HepG2 (cell line): ENCODE results near the gene RALB. TPM values are rescaled to one million over a fixed set of nuclear protein-coding genes. Genes with fewer than 3 reads are reported as not detected.
A peak's percentile ranks its signal among the peaks of the same experiment; 100 is the strongest.

ENCODE experiments used
- ATAC-seq: fragments of 200-7000 bp; cut with Tn5 transposase; 3 replicates; pipeline ENCODE4 v1.9.1; 2020; ENCODE audit warnings: mild to moderate bottlenecking, moderate library complexity
- BruUV-seq: library from RNA; stranded (reverse); fragments of 400-500 nt; replicated peaks from 2 replicates; lab custom pipeline; 2021; lab: Mats Ljungman, UMichigan
- CTCF ChIA-PET: fragments of 300-600 bp; formaldehyde crosslinking; extraction: SDS; loops from one replicate; lab custom pipeline; 2021; ENCODE audit warnings: low total read pairs, inconsistent platforms, low intra/inter-chr PET ratio; lab: Yijun Ruan, JAX
- POLR2A ChIA-PET: fragments of 350-600 bp; sonication (Branson Sonifier 250); formaldehyde crosslinking; loops from one replicate; lab custom pipeline; 2020; ENCODE audit warnings: antibody characterized with exemption, inconsistent platforms; lab: Yijun Ruan, JAX
- DNase-seq: peaks from one replicate; pipeline ENCODE4 v3.0.0-alpha.2; 2015; ENCODE audit warnings: low spot score
- FAIRE-seq: peaks from 3 replicates; lab custom pipeline; 2011; peaks lifted over from hg19 to GRCh38; lab: Jason Lieb, UNC
- H2AFZ ChIP-seq: one replicate; pipeline ENCODE4 v1.6.1; 2011; ENCODE audit warnings: low read length, inconsistent platforms
- H3K27ac ChIP-seq: fragments of 300-600 bp; 3 replicates; pipeline ENCODE4 v1.8.0; 2011; ENCODE audit warnings: mixed run types, mild to moderate bottlenecking, mixed read lengths, low read length, inconsistent platforms; ENCODE audit not compliant: insufficient read depth; ENCODE audit errors: extremely low read length
- H3K27me3 ChIP-seq, 2 experiments: fragments of 200-600 bp in 1 of 2; 2 replicates in 1 of 2; 3 replicates in 1 of 2; pipeline versions ENCODE4 v1.6.0 to v1.8.0; 2011; ENCODE audit warnings: low read length in 2 of 2, mild to moderate bottlenecking in 2 of 2, moderate library complexity in 2 of 2, inconsistent platforms in 1 of 2; ENCODE audit not compliant: insufficient read depth in 2 of 2, control insufficient read depth in 1 of 2
- H3K36me3 ChIP-seq, 2 experiments: fragments of 200-600 bp in 1 of 2; replicated peaks in 1 of 2; 2 replicates in 1 of 2; 3 replicates in 1 of 2; pipeline versions ENCODE4 v1.5.1 to v1.8.0; 2011; ENCODE audit warnings: low read length in 2 of 2, inconsistent platforms in 1 of 2; ENCODE audit not compliant: insufficient read depth in 2 of 2, control insufficient read depth in 1 of 2
- H3K4me1 ChIP-seq: 2 replicates; pipeline ENCODE4 v1.5.1; 2012; ENCODE audit warnings: low read length, inconsistent platforms; ENCODE audit not compliant: insufficient read depth
- H3K4me2 ChIP-seq: 2 replicates; pipeline ENCODE4 v1.6.0; 2011; ENCODE audit warnings: low read depth, low read length, inconsistent platforms
- H3K4me3 ChIP-seq, 3 experiments: fragments of 200-600 bp in 1 of 3; sonication (generic), shearing (Covaris generic) in 1 of 3; replicated peaks in 1 of 3; 2 replicates each; pipeline ENCODE4 v1.5.1; 2011 to 2016; ENCODE audit warnings: low read length in 3 of 3, inconsistent platforms in 2 of 3, low read depth in 2 of 3, mild to moderate bottlenecking in 2 of 3, control low read depth in 1 of 3, mixed read lengths in 1 of 3; ENCODE audit not compliant: insufficient read depth in 1 of 3
- H3K79me2 ChIP-seq: one replicate; pipeline ENCODE4 v1.6.1; 2011; ENCODE audit warnings: low read length, inconsistent platforms; ENCODE audit not compliant: insufficient read depth
- H3K9ac ChIP-seq: 2 replicates; pipeline ENCODE4 v1.6.0; 2011; ENCODE audit warnings: mild to moderate bottlenecking, low read depth, low read length, inconsistent platforms; ENCODE audit not compliant: insufficient read depth
- H3K9me3 ChIP-seq: 2 replicates; pipeline ENCODE4 v1.5.1; 2012; ENCODE audit warnings: mild to moderate bottlenecking, low read length
- H4K20me1 ChIP-seq: 2 replicates; pipeline ENCODE4 v1.6.0; 2011; ENCODE audit warnings: inconsistent platforms, mild to moderate bottlenecking, low read length, moderate library complexity; ENCODE audit not compliant: insufficient read depth
- CBX1 ChIP-seq: IDR thresholded peaks from one replicate; pipeline ENCODE4 v1.6.1; 2016; ENCODE audit warnings: antibody characterized with exemption, low read depth
- CHCHD3 ChIP-seq: sonication (generic); formaldehyde crosslinking; IDR thresholded peaks from 2 replicates; pipeline ENCODE4 v1.8.0; 2022; ENCODE audit warnings: mild to moderate bottlenecking, missing genetic modification reagents, moderate library complexity
- FLYWCH1 ChIP-seq: sonication (generic); formaldehyde crosslinking; IDR thresholded peaks from 2 replicates; pipeline ENCODE4 v1.8.1; 2023; ENCODE audit warnings: mild to moderate bottlenecking, missing genetic modification reagents
- MYC ChIP-seq: sonication (generic); formaldehyde crosslinking; IDR thresholded peaks from 2 replicates; pipeline ENCODE4 v1.9.0; 2021; ENCODE audit warnings: missing genetic modification reagents, borderline replicate concordance
- NPAS2 ChIP-seq: sonication (generic); formaldehyde crosslinking; IDR thresholded peaks from 2 replicates; pipeline ENCODE4 v1.8.0; 2022; ENCODE audit warnings: mild to moderate bottlenecking, missing genetic modification reagents, borderline replicate concordance
- PHF21A ChIP-seq: sonication (generic); formaldehyde crosslinking; IDR thresholded peaks from 2 replicates; pipeline ENCODE4 v1.5.0; 2020; ENCODE audit warnings: mild to moderate bottlenecking, missing genetic modification reagents
- SCMH1 ChIP-seq: sonication (generic); formaldehyde crosslinking; IDR thresholded peaks from 2 replicates; pipeline ENCODE4 v1.9.0; 2021; ENCODE audit warnings: missing genetic modification reagents, mild to moderate bottlenecking, borderline replicate concordance
- STAG1 ChIP-seq: sonication (generic); formaldehyde crosslinking; IDR thresholded peaks from 2 replicates; pipeline ENCODE4 v1.4.0; 2020; ENCODE audit warnings: missing genetic modification reagents
- XRCC5 ChIP-seq: fragments of 200-400 bp; formaldehyde crosslinking; optimal IDR thresholded peaks from 2 replicates; pipeline ENCODE3; 2017; ENCODE audit warnings: mild to moderate bottlenecking, low read length
- ZBTB20 ChIP-seq: sonication (generic); formaldehyde crosslinking; IDR thresholded peaks from 2 replicates; pipeline ENCODE4 v1.8.1; 2023; ENCODE audit warnings: missing genetic modification reagents, low read depth, mild to moderate bottlenecking, borderline replicate concordance
- ZMYM4 ChIP-seq: sonication (generic); formaldehyde crosslinking; IDR thresholded peaks from 2 replicates; pipeline ENCODE4 v1.8.1; 2023; ENCODE audit warnings: mild to moderate bottlenecking, missing genetic modification reagents
- ZNF296 ChIP-seq: sonication (generic); formaldehyde crosslinking; conservative IDR thresholded peaks from 2 replicates; pipeline ENCODE4 v1.5.0; 2020; ENCODE audit warnings: mild to moderate bottlenecking, missing genetic modification reagents
- ZNF614 ChIP-seq: IDR thresholded peaks from 2 replicates; pipeline ENCODE4 v1.6.1; 2018; ENCODE audit warnings: missing biosample characterization, missing genetic modification reagents, inconsistent platforms, borderline replicate concordance
- ZNF83 ChIP-seq: sonication (generic); formaldehyde crosslinking; IDR thresholded peaks from 2 replicates; pipeline ENCODE4 v1.4.0; 2020; ENCODE audit warnings: missing genetic modification reagents, mild to moderate bottlenecking, borderline replicate concordance
- WGBS: methylation state at CpG from one replicate; pipeline ENCODE4 v1.1.6; 2017; ENCODE audit warnings: low lambda C conversion rate; 5-methylcytosine and 5-hydroxymethylcytosine counted together
- in situ Hi-C: cut with HindIII; loops from 2 replicates; pipeline ENCODE4 v1.10.0; 2017; ENCODE audit warnings: low pct_unique_long_range_greater_than_20kb; ENCODE audit not compliant: extremely low pct_ligation_motif_present
- intact Hi-C: fragments of 100-400 bp; cut with micrococcal nuclease; formaldehyde crosslinking; loops from one replicate; pipeline ENCODE4 v1.10.0; 2022; ENCODE audit not compliant: unreplicated experiment
- polyA plus RNA-seq, 8 experiments: library from polyadenylated mRNA; depleted of rRNA in 3 of 8; stranded (reverse) in 7 of 8; unstranded in 1 of 8; fragments of >200 nt; fragmentation: Illumina TruSeq in 4 of 8; extraction: Trizol in 4 of 8; gene quantifications; 2 replicates each; pipeline versions ENCODE4 v1.2.1 to v1.2.3, GENCODE V29; 2011 to 2016; ENCODE audit warnings: low read depth in 4 of 8, missing spikeins in 1 of 8, mixed read lengths in 1 of 8; ENCODE audit not compliant: insufficient read depth in 1 of 8
- total RNA-seq, 5 experiments: library from RNA; depleted of rRNA; stranded (reverse); fragments of >200 nt; fragmentation: Illumina TruSeq; extraction: Trizol; gene quantifications; 2 replicates each; pipeline ENCODE4 v1.2.3, GENCODE V29; 2016; ENCODE audit warnings: low read depth in 1 of 5
- TF ChIP-seq, protein P1 (sequence below): sonication (generic); formaldehyde crosslinking; IDR thresholded peaks from 2 replicates; pipeline ENCODE4; 2020; ENCODE audit warnings: missing genetic modification reagents, mild to moderate bottlenecking, borderline replicate concordance

RALB gene
- total and polyA plus RNA-seq, 2 of the 13 experiments (the other 11 are each of a cell fraction or from before 2014, with no cell fraction given): 37.8 to 43.2 TPM

DNA sequence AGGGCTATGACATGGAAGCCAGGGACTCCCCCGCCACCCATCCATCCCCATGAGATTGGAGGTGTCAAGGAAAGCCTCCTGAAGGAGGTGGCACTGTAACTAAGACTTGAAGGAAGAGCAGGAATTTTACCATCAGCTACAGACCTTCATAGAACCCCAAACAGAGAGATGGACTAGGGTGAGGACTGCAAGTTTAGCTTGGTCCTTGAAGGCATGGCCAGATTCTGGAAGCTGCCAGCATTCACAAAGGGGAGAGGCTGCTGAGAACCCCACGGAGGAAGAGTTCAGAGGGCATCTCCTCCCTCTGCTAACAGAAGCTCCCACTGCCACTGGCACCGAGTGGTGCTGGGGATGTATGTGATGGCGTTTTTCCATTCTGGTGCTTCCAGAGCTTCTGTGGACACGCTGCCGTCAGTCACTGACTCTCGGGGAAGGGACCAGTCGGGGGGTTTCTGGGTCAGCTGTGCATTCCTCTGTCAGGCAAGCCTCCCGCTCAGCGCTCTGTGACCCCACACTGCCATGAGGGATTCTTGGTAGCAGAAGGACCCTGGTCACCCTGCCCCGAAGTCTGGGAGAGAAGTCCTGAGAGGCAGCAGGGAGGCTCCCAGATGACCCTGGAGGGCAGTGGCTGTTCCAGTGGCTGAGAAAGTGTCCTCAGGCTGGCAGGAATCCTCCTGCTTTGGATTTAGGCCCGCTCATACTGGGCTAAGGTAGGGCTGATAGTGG lies 47.5 kb upstream of the RALB start:
- no peaks in the 10 kb centered on the region for H3K9me3 ChIP-seq
- CTCF ChIA-PET: no interaction called here
- 36% methylated on average over 9 of the region's 12 CpGs for WGBS
- DNase-seq: no peak
- FAIRE-seq: no peak
- TF ChIP-seq NPAS2 (CRISPR knock-in tag) (no peak), ZNF296 (CRISPR knock-in tag) (no peak), ZNF83 (CRISPR knock-in tag) (no peak), FLYWCH1 (CRISPR knock-in tag) (no peak), CHCHD3 (CRISPR knock-in tag) (no peak), PHF21A (CRISPR knock-in tag) (no peak)
- H3K4me3 ChIP-seq: no peak overlapping the region
- in situ Hi-C loops: loop anchor here (10.0 kb wide), 1 partner anchor 110 kb away; no protein-coding TSS in a partner anchor
- H3K27ac ChIP-seq: no peak overlapping the region
- H3K27me3 ChIP-seq: peaks cover 2 to 26% of the 10 kb centered on the region in 2 experiments; a peak in 3 of 5 replicates
- peaks cover 25% of the 10 kb centered on the region for H3K4me1 ChIP-seq
- BruUV-seq: no TSS peak
- no peaks in the 10 kb centered on the region for H3K36me3 ChIP-seq
- H3K79me2 ChIP-seq: no peaks in the 10 kb centered on the region
- no peak overlapping the region for H3K4me2 ChIP-seq
- no peaks in the 10 kb centered on the region for H4K20me1 ChIP-seq
- intact Hi-C loops: no loop called here
- H2AFZ ChIP-seq: no peak overlapping the region
- POLR2A ChIA-PET: no interaction called here
- ATAC-seq: no peak
- H3K9ac ChIP-seq: no peak overlapping the region

DNA sequence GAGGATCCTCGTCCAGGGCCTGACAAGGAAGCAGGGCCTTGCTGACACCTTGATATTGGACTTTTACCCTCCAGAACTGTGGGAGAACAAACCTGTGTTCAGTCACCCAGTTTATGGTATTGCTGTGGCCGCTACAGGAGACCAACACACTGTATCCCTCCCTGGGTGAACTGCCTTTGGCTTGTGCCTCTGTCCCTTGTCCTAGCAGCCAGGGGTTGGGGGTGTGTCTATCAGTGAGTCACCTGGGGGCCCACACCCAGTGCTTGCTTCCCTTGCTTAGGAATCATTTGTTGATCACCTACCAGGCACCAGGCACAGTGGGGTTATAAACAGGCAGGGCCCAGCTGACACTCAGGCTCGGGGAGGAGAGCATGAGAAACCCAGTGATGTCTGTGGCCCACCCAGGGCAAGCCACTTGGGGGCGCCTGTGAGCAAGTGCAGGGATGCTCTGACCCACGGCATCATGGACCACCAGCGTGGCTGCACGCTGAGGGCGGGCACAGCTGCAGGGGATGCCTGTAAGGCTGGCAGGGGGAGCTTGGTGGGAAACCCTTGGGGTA lies 46.5 kb upstream of the RALB start:
- H3K4me2 ChIP-seq: no peak overlapping the region
- WGBS: 18% methylated on average over 8 of the region's 8 CpGs
- peak; percentile 40 for ATAC-seq
- TF ChIP-seq XRCC5 (peak; percentile 24), ZBTB20 (CRISPR knock-in tag) (no peak), ZMYM4 (CRISPR knock-in tag) (no peak), SCMH1 (no peak), MYC (CRISPR knock-in tag) (peak; percentile 19; the same call in 1 of the 2 replicates), ZNF614 (CRISPR knock-in tag) (no peak), CBX1 (no peak), STAG1 (peak; percentile 68)
- TF ChIP-seq, protein P1, sequence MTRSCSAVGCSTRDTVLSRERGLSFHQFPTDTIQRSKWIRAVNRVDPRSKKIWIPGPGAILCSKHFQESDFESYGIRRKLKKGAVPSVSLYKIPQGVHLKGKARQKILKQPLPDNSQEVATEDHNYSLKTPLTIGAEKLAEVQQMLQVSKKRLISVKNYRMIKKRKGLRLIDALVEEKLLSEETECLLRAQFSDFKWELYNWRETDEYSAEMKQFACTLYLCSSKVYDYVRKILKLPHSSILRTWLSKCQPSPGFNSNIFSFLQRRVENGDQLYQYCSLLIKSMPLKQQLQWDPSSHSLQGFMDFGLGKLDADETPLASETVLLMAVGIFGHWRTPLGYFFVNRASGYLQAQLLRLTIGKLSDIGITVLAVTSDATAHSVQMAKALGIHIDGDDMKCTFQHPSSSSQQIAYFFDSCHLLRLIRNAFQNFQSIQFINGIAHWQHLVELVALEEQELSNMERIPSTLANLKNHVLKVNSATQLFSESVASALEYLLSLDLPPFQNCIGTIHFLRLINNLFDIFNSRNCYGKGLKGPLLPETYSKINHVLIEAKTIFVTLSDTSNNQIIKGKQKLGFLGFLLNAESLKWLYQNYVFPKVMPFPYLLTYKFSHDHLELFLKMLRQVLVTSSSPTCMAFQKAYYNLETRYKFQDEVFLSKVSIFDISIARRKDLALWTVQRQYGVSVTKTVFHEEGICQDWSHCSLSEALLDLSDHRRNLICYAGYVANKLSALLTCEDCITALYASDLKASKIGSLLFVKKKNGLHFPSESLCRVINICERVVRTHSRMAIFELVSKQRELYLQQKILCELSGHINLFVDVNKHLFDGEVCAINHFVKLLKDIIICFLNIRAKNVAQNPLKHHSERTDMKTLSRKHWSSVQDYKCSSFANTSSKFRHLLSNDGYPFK: 0 out of 2 replicates have a peak, but pooled peaks have one; percentile 16

More for the DNA sequence above, 46.5 kb upstream of the RALB start:
- ChIA-PET POLR2A (no interaction called here), CTCF (interaction anchor here (0.7 to 1.1 kb wide), 2 partner anchors 106 to 475 kb away, joined by 3 read pairs; no protein-coding TSS in a partner anchor)
- Histone ChIP-seq H3K36me3 (no peaks in the 10 kb centered on the region), H3K27ac (no peak overlapping the region), H3K9ac (no peak overlapping the region), H2AFZ (no peak overlapping the region), H3K4me1 (peaks cover 25% of the 10 kb centered on the region), H3K79me2 (no peaks in the 10 kb centered on the region), H3K9me3 (no peaks in the 10 kb centered on the region), H4K20me1 (no peaks in the 10 kb centered on the region), H3K27me3 (peaks cover 2 to 26% of the 10 kb centered on the region in 2 experiments; a peak in 3 of 5 replicates), H3K4me3 (no peak overlapping the region)
- in situ Hi-C loops (loop anchor here (10.0 kb wide), 1 partner anchor 109 kb away; no protein-coding TSS in a partner anchor), intact Hi-C loops (loop anchor here (1.0 to 2.0 kb wide), 2 partner anchors 15 to 107 kb away; no protein-coding TSS in a partner anchor)
- FAIRE-seq (no peak), DNase-seq (no peak)
- no TSS peak for BruUV-seq
